Measurements from ENCODE around the gene MALAT1. TPM values are rescaled to one million over a fixed set of nuclear protein-coding genes. Genes with fewer than 3 reads are reported as not detected.

The MALAT1 gene
- total and polyA plus RNA-seq, 2 of the 13 experiments (the other 11 are each of a cell fraction or from before 2014, with no cell fraction given): 143 to 1,237 TPM

DNA sequence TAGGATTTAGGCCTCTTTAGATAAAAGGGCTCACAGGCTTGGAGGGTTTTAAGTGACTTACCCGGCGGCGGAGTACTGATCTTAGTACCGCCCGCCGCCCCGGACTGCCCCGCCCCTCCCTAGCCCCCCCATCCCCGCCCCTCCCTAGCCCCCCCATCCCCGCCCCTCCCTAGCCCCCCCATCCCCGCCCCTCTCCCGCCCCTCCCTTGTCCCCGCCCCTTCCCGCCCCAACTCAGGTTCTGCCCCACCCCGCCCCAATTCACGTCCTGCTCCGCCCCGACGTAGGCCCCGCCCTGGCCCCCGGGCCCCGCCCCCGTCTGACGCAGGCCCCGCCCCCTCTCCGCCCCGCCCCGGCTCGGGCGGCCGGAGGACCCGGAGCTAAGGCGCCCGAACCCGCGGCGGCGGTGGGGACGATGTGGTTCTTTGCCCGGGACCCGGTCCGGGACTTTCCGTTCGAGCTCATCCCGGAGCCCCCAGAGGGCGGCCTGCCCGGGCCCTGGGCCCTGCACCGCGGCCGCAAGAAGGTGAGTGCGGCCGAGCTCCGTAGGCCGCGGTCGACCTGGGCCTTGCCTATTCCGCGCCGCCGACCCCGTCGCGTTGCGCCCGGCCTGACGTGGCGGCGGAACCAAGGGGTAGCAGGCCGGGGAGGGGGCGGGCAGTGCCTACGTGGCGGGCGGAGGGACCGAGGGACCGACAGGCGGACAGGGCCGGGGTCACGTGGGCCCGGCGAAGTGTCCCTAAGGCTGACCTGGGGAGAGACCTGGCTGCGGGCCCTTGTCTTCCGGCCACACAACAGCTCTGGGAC is 26.1 kb downstream of the MALAT1 start, which contains the start of gene SCYL1 (continued):
- TF ChIP-seq, protein P1, sequence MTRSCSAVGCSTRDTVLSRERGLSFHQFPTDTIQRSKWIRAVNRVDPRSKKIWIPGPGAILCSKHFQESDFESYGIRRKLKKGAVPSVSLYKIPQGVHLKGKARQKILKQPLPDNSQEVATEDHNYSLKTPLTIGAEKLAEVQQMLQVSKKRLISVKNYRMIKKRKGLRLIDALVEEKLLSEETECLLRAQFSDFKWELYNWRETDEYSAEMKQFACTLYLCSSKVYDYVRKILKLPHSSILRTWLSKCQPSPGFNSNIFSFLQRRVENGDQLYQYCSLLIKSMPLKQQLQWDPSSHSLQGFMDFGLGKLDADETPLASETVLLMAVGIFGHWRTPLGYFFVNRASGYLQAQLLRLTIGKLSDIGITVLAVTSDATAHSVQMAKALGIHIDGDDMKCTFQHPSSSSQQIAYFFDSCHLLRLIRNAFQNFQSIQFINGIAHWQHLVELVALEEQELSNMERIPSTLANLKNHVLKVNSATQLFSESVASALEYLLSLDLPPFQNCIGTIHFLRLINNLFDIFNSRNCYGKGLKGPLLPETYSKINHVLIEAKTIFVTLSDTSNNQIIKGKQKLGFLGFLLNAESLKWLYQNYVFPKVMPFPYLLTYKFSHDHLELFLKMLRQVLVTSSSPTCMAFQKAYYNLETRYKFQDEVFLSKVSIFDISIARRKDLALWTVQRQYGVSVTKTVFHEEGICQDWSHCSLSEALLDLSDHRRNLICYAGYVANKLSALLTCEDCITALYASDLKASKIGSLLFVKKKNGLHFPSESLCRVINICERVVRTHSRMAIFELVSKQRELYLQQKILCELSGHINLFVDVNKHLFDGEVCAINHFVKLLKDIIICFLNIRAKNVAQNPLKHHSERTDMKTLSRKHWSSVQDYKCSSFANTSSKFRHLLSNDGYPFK (CRISPR knock-in tag; IDR thresholded peaks at IDR 0.05; ENCODE audit: borderline replicate concordance): no peak; the same call in 1 of the 2 replicates
- TF ChIP-seq, protein P2, sequence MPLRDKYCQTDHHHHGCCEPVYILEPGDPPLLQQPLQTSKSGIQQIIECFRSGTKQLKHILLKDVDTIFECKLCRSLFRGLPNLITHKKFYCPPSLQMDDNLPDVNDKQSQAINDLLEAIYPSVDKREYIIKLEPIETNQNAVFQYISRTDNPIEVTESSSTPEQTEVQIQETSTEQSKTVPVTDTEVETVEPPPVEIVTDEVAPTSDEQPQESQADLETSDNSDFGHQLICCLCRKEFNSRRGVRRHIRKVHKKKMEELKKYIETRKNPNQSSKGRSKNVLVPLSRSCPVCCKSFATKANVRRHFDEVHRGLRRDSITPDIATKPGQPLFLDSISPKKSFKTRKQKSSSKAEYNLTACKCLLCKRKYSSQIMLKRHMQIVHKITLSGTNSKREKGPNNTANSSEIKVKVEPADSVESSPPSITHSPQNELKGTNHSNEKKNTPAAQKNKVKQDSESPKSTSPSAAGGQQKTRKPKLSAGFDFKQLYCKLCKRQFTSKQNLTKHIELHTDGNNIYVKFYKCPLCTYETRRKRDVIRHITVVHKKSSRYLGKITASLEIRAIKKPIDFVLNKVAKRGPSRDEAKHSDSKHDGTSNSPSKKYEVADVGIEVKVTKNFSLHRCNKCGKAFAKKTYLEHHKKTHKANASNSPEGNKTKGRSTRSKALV (CRISPR knock-in tag; IDR thresholded peaks at IDR 0.05): no peak
- TF ChIP-seq NFRKB (IDR thresholded peaks at IDR 0.05): no peak
- TF ChIP-seq ZNF180 (CRISPR knock-in tag; IDR thresholded peaks at IDR 0.05; ENCODE audit: borderline replicate concordance, low read depth): no peak
- no peak for TF ChIP-seq POLR2AphosphoS2 (IDR thresholded peaks at IDR 0.05; ENCODE audit: low read depth, low read length)
- no peak for TF ChIP-seq FOXK2 (IDR thresholded peaks at IDR 0.05)
- TF ChIP-seq, protein P3, sequence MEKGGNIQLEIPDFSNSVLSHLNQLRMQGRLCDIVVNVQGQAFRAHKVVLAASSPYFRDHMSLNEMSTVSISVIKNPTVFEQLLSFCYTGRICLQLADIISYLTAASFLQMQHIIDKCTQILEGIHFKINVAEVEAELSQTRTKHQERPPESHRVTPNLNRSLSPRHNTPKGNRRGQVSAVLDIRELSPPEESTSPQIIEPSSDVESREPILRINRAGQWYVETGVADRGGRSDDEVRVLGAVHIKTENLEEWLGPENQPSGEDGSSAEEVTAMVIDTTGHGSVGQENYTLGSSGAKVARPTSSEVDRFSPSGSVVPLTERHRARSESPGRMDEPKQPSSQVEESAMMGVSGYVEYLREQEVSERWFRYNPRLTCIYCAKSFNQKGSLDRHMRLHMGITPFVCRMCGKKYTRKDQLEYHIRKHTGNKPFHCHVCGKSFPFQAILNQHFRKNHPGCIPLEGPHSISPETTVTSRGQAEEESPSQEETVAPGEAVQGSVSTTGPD (CRISPR knock-in tag; IDR thresholded peaks at IDR 0.05): no peak
- TF ChIP-seq RXRB (CRISPR knock-in tag; IDR thresholded peaks at IDR 0.05; ENCODE audit: borderline replicate concordance): peak; percentile 17; the same call in 1 of the 2 replicates
- no peak for TF ChIP-seq ZNF136 (CRISPR knock-in tag; IDR thresholded peaks at IDR 0.05; ENCODE audit: low read depth)
- TF ChIP-seq HNRNPL (IDR thresholded peaks at IDR 0.05; ENCODE audit: low read depth, low read length): no peak
- no peak for TF ChIP-seq TBP (CRISPR knock-in tag; IDR thresholded peaks at IDR 0.05)
- no peak for TF ChIP-seq ZNF260 (CRISPR knock-in tag; IDR thresholded peaks at IDR 0.05; ENCODE audit: borderline replicate concordance, low read depth)
- TF ChIP-seq, protein P4, sequence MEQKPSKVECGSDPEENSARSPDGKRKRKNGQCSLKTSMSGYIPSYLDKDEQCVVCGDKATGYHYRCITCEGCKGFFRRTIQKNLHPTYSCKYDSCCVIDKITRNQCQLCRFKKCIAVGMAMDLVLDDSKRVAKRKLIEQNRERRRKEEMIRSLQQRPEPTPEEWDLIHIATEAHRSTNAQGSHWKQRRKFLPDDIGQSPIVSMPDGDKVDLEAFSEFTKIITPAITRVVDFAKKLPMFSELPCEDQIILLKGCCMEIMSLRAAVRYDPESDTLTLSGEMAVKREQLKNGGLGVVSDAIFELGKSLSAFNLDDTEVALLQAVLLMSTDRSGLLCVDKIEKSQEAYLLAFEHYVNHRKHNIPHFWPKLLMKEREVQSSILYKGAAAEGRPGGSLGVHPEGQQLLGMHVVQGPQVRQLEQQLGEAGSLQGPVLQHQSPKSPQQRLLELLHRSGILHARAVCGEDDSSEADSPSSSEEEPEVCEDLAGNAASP (CRISPR knock-in tag; IDR thresholded peaks at IDR 0.05; ENCODE audit: borderline replicate concordance): no peak
- TF ChIP-seq ZNF121 (CRISPR knock-in tag; IDR thresholded peaks at IDR 0.05): no peak
- TF ChIP-seq ZNF589 (CRISPR knock-in tag; conservative IDR thresholded peaks at IDR 0.05): no peak
- TF ChIP-seq, protein P5, sequence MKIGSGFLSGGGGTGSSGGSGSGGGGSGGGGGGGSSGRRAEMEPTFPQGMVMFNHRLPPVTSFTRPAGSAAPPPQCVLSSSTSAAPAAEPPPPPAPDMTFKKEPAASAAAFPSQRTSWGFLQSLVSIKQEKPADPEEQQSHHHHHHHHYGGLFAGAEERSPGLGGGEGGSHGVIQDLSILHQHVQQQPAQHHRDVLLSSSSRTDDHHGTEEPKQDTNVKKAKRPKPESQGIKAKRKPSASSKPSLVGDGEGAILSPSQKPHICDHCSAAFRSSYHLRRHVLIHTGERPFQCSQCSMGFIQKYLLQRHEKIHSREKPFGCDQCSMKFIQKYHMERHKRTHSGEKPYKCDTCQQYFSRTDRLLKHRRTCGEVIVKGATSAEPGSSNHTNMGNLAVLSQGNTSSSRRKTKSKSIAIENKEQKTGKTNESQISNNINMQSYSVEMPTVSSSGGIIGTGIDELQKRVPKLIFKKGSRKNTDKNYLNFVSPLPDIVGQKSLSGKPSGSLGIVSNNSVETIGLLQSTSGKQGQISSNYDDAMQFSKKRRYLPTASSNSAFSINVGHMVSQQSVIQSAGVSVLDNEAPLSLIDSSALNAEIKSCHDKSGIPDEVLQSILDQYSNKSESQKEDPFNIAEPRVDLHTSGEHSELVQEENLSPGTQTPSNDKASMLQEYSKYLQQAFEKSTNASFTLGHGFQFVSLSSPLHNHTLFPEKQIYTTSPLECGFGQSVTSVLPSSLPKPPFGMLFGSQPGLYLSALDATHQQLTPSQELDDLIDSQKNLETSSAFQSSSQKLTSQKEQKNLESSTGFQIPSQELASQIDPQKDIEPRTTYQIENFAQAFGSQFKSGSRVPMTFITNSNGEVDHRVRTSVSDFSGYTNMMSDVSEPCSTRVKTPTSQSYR (CRISPR knock-in tag; IDR thresholded peaks at IDR 0.05; ENCODE audit: borderline replicate concordance): no peak
- TF ChIP-seq POLR2G (IDR thresholded peaks at IDR 0.05; ENCODE audit: low read depth, low read length): peak; percentile 63
- no peak for TF ChIP-seq RCOR2 (CRISPR knock-in tag; IDR thresholded peaks at IDR 0.05)
- TF ChIP-seq FOSL1 (CRISPR knock-in tag; IDR thresholded peaks at IDR 0.05; ENCODE audit: borderline replicate concordance): no peak

All from HepG2 (cell line).